IMR-90 (cell line): ENCODE results near the gene KATNA1. TPM values are rescaled to one million over a fixed set of nuclear protein-coding genes. Genes with fewer than 3 reads are reported as not detected.

Source experiments
- ATAC-seq: fragments of 200-7000 bp; cut with Tn5 transposase; 2 replicates; pipeline ENCODE4 v1.9.1; 2020; ENCODE audit warnings: low read depth, mild to moderate bottlenecking, moderate library complexity
- BruUV-seq: library from RNA; stranded (reverse); fragments of 400-500 nt; replicated peaks from 2 replicates; lab custom pipeline; 2021; lab: Mats Ljungman, UMichigan
- CTCF ChIA-PET: fragments of 300-600 bp; formaldehyde crosslinking; extraction: SDS; loops from one replicate; lab custom pipeline; 2021; ENCODE audit warnings: antibody characterized with exemption; lab: Yijun Ruan, JAX
- POLR2A ChIA-PET: fragments of 300-600 bp; sonication (Branson Sonifier 250); formaldehyde crosslinking; loops from one replicate; lab custom pipeline; 2022; ENCODE audit warnings: antibody characterized with exemption; ENCODE audit not compliant: unreplicated experiment; lab: Charles Lee
- DNase-seq: peaks from one replicate; pipeline ENCODE4 v3.0.0; 2013
- H2AFZ ChIP-seq: replicated peaks from 2 replicates; pipeline ENCODE3; 2013; ENCODE audit warnings: low read length, mild to moderate bottlenecking; ENCODE audit not compliant: poor library complexity
- H2AK5ac ChIP-seq: 2 replicates; pipeline ENCODE4 v1.6.1; 2013; ENCODE audit warnings: low read depth, low read length, inconsistent platforms
- H2AK9ac ChIP-seq: replicated peaks from 2 replicates; pipeline ENCODE3; 2013; ENCODE audit warnings: mild to moderate bottlenecking, low read depth, low read length, moderate library complexity; ENCODE audit not compliant: poor library complexity
- H2BK120ac ChIP-seq: 2 replicates; pipeline ENCODE4 v1.6.1; 2013; ENCODE audit warnings: low read depth, low read length, inconsistent platforms
- H2BK15ac ChIP-seq: 3 replicates; pipeline ENCODE4 v1.6.1; 2013; ENCODE audit warnings: low read depth, low read length, inconsistent platforms
- H2BK20ac ChIP-seq: 2 replicates; pipeline ENCODE4 v1.6.1; 2013; ENCODE audit warnings: low read depth, mild to moderate bottlenecking, inconsistent platforms, low read length, moderate library complexity
- H2BK5ac ChIP-seq: 2 replicates; pipeline ENCODE4 v1.6.1; 2013; ENCODE audit warnings: mild to moderate bottlenecking, low read depth, low read length, inconsistent platforms; ENCODE audit not compliant: poor library complexity, severe bottlenecking
- H3K14ac ChIP-seq: replicated peaks from 2 replicates; pipeline ENCODE4 v1.6.1; 2013; ENCODE audit warnings: low read depth, low read length, inconsistent platforms
- H3K18ac ChIP-seq: 2 replicates; pipeline ENCODE4 v1.6.1; 2013; ENCODE audit warnings: low read depth, low read length, control low read depth
- H3K23ac ChIP-seq: 2 replicates; pipeline ENCODE4 v1.6.1; 2013; ENCODE audit warnings: low read depth, low read length, inconsistent platforms
- H3K27ac ChIP-seq: 2 replicates; pipeline ENCODE4 v1.5.1; 2013; ENCODE audit warnings: mild to moderate bottlenecking, control low read depth, low read length; ENCODE audit not compliant: insufficient read depth
- H3K27me3 ChIP-seq: 2 replicates; pipeline ENCODE4 v1.6.1; 2013; ENCODE audit warnings: low read length; ENCODE audit not compliant: control insufficient read depth, insufficient read depth
- H3K36me3 ChIP-seq: 2 replicates; pipeline ENCODE4 v1.6.1; 2013; ENCODE audit warnings: low read length, mixed read lengths; ENCODE audit not compliant: control insufficient read depth, insufficient read depth
- H3K4ac ChIP-seq: 2 replicates; pipeline ENCODE4 v1.6.1; 2013; ENCODE audit warnings: low read depth, low read length, inconsistent platforms
- H3K4me1 ChIP-seq: 2 replicates; pipeline ENCODE4 v1.6.1; 2013; ENCODE audit warnings: low read length, mixed read lengths; ENCODE audit not compliant: control insufficient read depth, insufficient read depth
- H3K4me2 ChIP-seq: 2 replicates; pipeline ENCODE4 v1.6.1; 2013; ENCODE audit warnings: low read depth, mild to moderate bottlenecking, control low read depth, low read length, moderate library complexity
- H3K4me3 ChIP-seq: 2 replicates; pipeline ENCODE4 v1.5.1; 2013; ENCODE audit warnings: low read depth, mild to moderate bottlenecking, control low read depth, low read length, moderate library complexity; ENCODE audit not compliant: insufficient read depth
- H3K56ac ChIP-seq: 2 replicates; pipeline ENCODE4 v1.6.1; 2013; ENCODE audit warnings: low read length, inconsistent platforms; ENCODE audit not compliant: insufficient read depth; ENCODE audit errors: extremely low read depth
- H3K79me1 ChIP-seq, 2 experiments: 2 replicates each; pipeline ENCODE4 v1.6.1; 2013; ENCODE audit warnings: low read length in 2 of 2, inconsistent platforms in 1 of 2, low read depth in 1 of 2
- H3K9ac ChIP-seq: 2 replicates; pipeline ENCODE4 v1.6.1; 2013; ENCODE audit warnings: low read depth, low read length, control low read depth
- H3K9me1 ChIP-seq: 2 replicates; pipeline ENCODE4 v1.6.1; 2013; ENCODE audit warnings: low read length, inconsistent platforms; ENCODE audit not compliant: insufficient read depth
- H3K9me3 ChIP-seq: 2 replicates; pipeline ENCODE4 v1.6.1; 2013; ENCODE audit warnings: low read length; ENCODE audit not compliant: control insufficient read depth, insufficient read depth
- H4K20me1 ChIP-seq: 2 replicates; pipeline ENCODE4 v1.6.1; 2013; ENCODE audit warnings: low read length, inconsistent platforms; ENCODE audit not compliant: insufficient read depth
- H4K5ac ChIP-seq: 2 replicates; pipeline ENCODE4 v1.6.1; 2013; ENCODE audit warnings: mild to moderate bottlenecking, low read depth, low read length, control low read depth
- H4K8ac ChIP-seq, 2 experiments: 2 replicates each; pipeline ENCODE4 v1.6.1; 2013; ENCODE audit warnings: low read depth in 2 of 2, low read length in 2 of 2, control low read depth in 1 of 2, inconsistent platforms in 1 of 2
- H4K91ac ChIP-seq: 2 replicates; pipeline ENCODE4 v1.6.1; 2013; ENCODE audit warnings: low read depth, low read length, inconsistent platforms; ENCODE audit not compliant: insufficient read depth
- BHLHE40 ChIP-seq: fragments of 150-350 bp; IDR thresholded peaks from 2 replicates; pipeline ENCODE4 v1.6.1; 2016; ENCODE audit warnings: mild to moderate bottlenecking, low read depth, low read length
- CEBPB ChIP-seq: IDR thresholded peaks from 2 replicates; pipeline ENCODE4 v1.6.1; 2012; ENCODE audit warnings: low read depth, low read length, improper control_type of control experiment
- CHD1 ChIP-seq: IDR thresholded peaks from 2 replicates; pipeline ENCODE4 v1.6.1; 2012; ENCODE audit warnings: low read depth, low read length, improper control_type of control experiment
- FOS ChIP-seq: fragments of 150-350 bp; IDR thresholded peaks from 2 replicates; pipeline ENCODE4 v1.6.1; 2016; ENCODE audit warnings: low read depth, low read length
- MAFK ChIP-seq: IDR thresholded peaks from 2 replicates; pipeline ENCODE4 v1.6.1; 2012; ENCODE audit warnings: low read depth, low read length, improper control_type of control experiment
- MAZ ChIP-seq: IDR thresholded peaks from 2 replicates; pipeline ENCODE4 v1.6.1; 2012; ENCODE audit warnings: low read depth, mild to moderate bottlenecking, low read length, improper control_type of control experiment, moderate library complexity, borderline replicate concordance
- MXI1 ChIP-seq: IDR thresholded peaks from 2 replicates; pipeline ENCODE4 v1.6.1; 2012; ENCODE audit warnings: low read depth, mild to moderate bottlenecking, low read length, moderate library complexity, borderline replicate concordance
- NFE2L2 ChIP-seq: fragments of 150-350 bp; IDR thresholded peaks from 2 replicates; pipeline ENCODE4 v1.6.1; 2016; ENCODE audit warnings: low read depth, mild to moderate bottlenecking, low read length
- POLR2A ChIP-seq: IDR thresholded peaks from 2 replicates; pipeline ENCODE4 v1.6.1; 2012; ENCODE audit warnings: mild to moderate bottlenecking, low read depth, low read length
- RAD21 ChIP-seq: IDR thresholded peaks from 2 replicates; pipeline ENCODE4 v1.6.1; 2012; ENCODE audit warnings: low read length, improper control_type of control experiment
- RCOR1 ChIP-seq: IDR thresholded peaks from 2 replicates; pipeline ENCODE4 v1.6.1; 2012; ENCODE audit warnings: mild to moderate bottlenecking, low read length, improper control_type of control experiment; ENCODE audit not compliant: insufficient replicate concordance
- RFX5 ChIP-seq: IDR thresholded peaks from 2 replicates; pipeline ENCODE4 v1.8.0; 2012; ENCODE audit warnings: low read depth, mild to moderate bottlenecking, low read length, moderate library complexity
- SMC3 ChIP-seq: fragments of 150-350 bp; IDR thresholded peaks from 2 replicates; pipeline ENCODE4 v1.6.1; 2016; ENCODE audit warnings: low read depth, mild to moderate bottlenecking, antibody characterized with exemption, low read length, moderate library complexity
- WGBS, 2 experiments: methylation state at CpG; one replicate each; pipeline versions ENCODE4 v1.1.5 to v1.1.7; 2013; ENCODE audit warnings: missing lambda C conversion rate in 2 of 2; ENCODE audit not compliant: insufficient read length in 1 of 2; ENCODE audit errors: extremely low coverage in 2 of 2; 5-methylcytosine and 5-hydroxymethylcytosine counted together
- dilution Hi-C: fragments of 300-500 bp; cut with HindIII; formaldehyde crosslinking; loops from one replicate; pipeline ENCODE4 v1.14.3; 2018; ENCODE audit warnings: low sequenced_read_pairs; ENCODE audit not compliant: unreplicated experiment
- in situ Hi-C: fragments of 300-500 bp; cut with MboI; formaldehyde crosslinking; loops from 3 replicates; pipeline ENCODE4 v1.14.3; 2019; ENCODE audit warnings: low sequenced_read_pairs, inconsistent platforms, mixed read lengths
- intact Hi-C: fragments of 100-400 bp; cut with micrococcal nuclease; formaldehyde crosslinking; loops from 2 replicates; pipeline ENCODE4 v1.10.0; 2022
- polyA plus RNA-seq, 3 experiments: library from polyadenylated mRNA; depleted of rRNA; stranded (reverse); fragments of >200 nt; gene quantifications; 2 replicates each; pipeline ENCODE4 v1.2.3, GENCODE V29; 2012; ENCODE audit warnings: low replicate concordance in 1 of 3
- total RNA-seq: library from RNA; depleted of rRNA; stranded (reverse); fragments of >200 nt; gene quantifications from 2 replicates; pipeline ENCODE4 v1.2.3, GENCODE V29; 2012
- TF ChIP-seq, protein P1 (sequence below): fragments of 150-350 bp; IDR thresholded peaks from 2 replicates; pipeline ENCODE4 v1.6.1; 2016; ENCODE audit warnings: low read depth, mild to moderate bottlenecking, low read length, moderate library complexity, borderline replicate concordance
- TF ChIP-seq, protein P2 (sequence below): fragments of 150-350 bp; IDR thresholded peaks from 2 replicates; pipeline ENCODE4 v1.6.1; 2017; ENCODE audit warnings: mild to moderate bottlenecking, antibody characterized with exemption, low read length, low read depth

The KATNA1 gene
- total and polyA plus RNA-seq, 2 of the 4 experiments (the other 2 are of a cell fraction): 15.3 to 24.6 TPM

DNA sequence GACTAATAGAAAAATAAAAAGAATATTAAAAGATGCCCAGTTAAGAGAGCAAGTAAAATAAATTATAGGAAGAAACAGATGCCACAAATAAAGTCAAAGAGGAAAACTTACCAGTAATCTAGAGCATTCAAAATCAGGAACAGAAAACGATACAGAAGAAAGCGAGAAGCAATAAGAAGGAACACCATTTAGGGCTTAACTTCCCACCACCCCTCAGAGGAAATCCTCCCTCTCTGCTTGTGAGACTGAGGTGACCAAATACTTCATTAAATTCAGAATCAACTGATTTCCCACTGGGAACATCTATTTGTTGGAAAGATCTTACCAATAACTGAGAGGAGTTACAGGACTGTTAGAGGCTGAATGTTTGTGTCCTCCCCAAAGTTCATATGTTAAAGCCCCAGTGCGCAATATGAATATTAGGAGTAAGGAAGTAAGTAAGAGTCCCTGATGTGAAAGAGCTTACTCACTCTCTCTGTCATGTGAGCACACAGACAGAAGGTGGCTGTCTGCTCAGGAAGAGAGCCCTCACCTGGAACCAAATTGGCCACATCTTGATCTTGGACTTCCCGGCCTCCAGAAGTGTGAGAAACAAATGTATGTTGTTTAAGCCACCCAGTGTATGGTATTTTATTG is 19.5 kb downstream of the KATNA1 start:
- no peaks in the 10 kb centered on the region for H3K9me1 ChIP-seq
- no peak overlapping the region for H2BK20ac ChIP-seq
- no peak overlapping the region for H3K4me2 ChIP-seq
- no peak overlapping the region for H2AK5ac ChIP-seq
- no peak overlapping the region for H3K23ac ChIP-seq
- no peak overlapping the region for H3K4ac ChIP-seq
- no peaks in the 10 kb centered on the region for H4K20me1 ChIP-seq
- H3K27ac ChIP-seq: no peak overlapping the region
- H3K56ac ChIP-seq: no peak overlapping the region
- H3K27me3 ChIP-seq: no peaks in the 10 kb centered on the region
- H2AFZ ChIP-seq: no peak overlapping the region
- H3K4me1 ChIP-seq: no peaks in the 10 kb centered on the region
- no peak overlapping the region for H3K18ac ChIP-seq
- H3K9ac ChIP-seq: no peak overlapping the region
- peaks cover 10% of the 10 kb centered on the region; the same call in 1 of the 2 replicates for H3K36me3 ChIP-seq
- peaks cover 0 to 4% of the 10 kb centered on the region in 2 experiments; a peak in 3 of 4 replicates for H3K79me1 ChIP-seq
- no peak overlapping the region for H4K8ac ChIP-seq
- dilution Hi-C loops (no loop called here), in situ Hi-C loops (no loop called here), intact Hi-C loops (no loop called here)
- H2BK5ac ChIP-seq: no peak overlapping the region
- no TSS peak for BruUV-seq
- no peak overlapping the region for H2BK120ac ChIP-seq
- TF ChIP-seq RFX5 (no peak), MXI1 (no peak), MAZ (no peak), CEBPB (no peak), POLR2A (no peak), SMC3 (no peak), BHLHE40 (no peak), FOS (no peak), NFE2L2 (no peak), RAD21 (no peak), RCOR1 (no peak), MAFK (no peak), CHD1 (no peak)
- TF ChIP-seq, protein P1, sequence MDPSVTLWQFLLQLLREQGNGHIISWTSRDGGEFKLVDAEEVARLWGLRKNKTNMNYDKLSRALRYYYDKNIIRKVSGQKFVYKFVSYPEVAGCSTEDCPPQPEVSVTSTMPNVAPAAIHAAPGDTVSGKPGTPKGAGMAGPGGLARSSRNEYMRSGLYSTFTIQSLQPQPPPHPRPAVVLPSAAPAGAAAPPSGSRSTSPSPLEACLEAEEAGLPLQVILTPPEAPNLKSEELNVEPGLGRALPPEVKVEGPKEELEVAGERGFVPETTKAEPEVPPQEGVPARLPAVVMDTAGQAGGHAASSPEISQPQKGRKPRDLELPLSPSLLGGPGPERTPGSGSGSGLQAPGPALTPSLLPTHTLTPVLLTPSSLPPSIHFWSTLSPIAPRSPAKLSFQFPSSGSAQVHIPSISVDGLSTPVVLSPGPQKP: no peak
- TF ChIP-seq, protein P2, sequence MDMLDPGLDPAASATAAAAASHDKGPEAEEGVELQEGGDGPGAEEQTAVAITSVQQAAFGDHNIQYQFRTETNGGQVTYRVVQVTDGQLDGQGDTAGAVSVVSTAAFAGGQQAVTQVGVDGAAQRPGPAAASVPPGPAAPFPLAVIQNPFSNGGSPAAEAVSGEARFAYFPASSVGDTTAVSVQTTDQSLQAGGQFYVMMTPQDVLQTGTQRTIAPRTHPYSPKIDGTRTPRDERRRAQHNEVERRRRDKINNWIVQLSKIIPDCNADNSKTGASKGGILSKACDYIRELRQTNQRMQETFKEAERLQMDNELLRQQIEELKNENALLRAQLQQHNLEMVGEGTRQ: no peak
- DNase-seq (no peak), ATAC-seq (no peak)
- no peak overlapping the region for H2BK15ac ChIP-seq
- no peak overlapping the region for H3K4me3 ChIP-seq
- no peak overlapping the region for H4K5ac ChIP-seq
- CTCF ChIA-PET: interaction anchor here (0.6 to 0.7 kb wide), 2 partner anchors 130 to 174 kb away, joined by 4 to 6 read pairs; no protein-coding TSS in a partner anchor
- no peaks in the 10 kb centered on the region for H3K9me3 ChIP-seq
- no peak overlapping the region for H4K91ac ChIP-seq
- POLR2A ChIA-PET: no interaction called here
- H3K14ac ChIP-seq: no peak overlapping the region
- WGBS, 2 experiments: no CpG with 5 or more reads among the region's 4 CpGs
- H2AK9ac ChIP-seq: no peak overlapping the region
